Activated effector memory CD4-positive, alpha-beta T cell treated with anti-CD3 and anti-CD28 coated beads, Interleukin-2, amount 50 U/mL, for 16 hours (primary cell): ENCODE results near the gene GSTM2.

Experiments
- DNase-seq: peaks from one replicate; pipeline ENCODE4 v3.0.0-alpha.2; 2020

GSTM2 gene

DNA sequence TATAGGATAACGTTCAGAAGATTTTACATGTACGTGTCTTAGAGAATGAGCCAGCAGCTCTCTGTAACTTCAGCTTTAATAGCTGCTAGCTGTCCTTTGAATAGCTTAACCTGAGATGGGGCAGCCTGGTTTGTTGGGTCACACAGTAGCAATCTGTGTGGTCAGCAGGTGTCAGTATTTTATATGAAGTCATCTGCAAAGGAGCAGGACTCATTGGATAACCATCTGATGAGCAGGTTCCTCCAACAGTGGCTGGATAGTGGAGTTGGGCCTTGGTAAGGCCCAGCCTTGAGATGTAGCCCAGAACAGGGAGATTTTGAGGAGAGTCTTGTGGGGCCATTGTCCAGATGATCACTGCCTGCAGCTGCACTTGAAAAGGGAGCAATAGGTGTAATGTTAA is 50.6 kb downstream of the GSTM2 start:
- no peak for DNase-seq

GRCh38 chr1:109719337-109719837 is 51.5 kb downstream of the GSTM2 start:
- DNase-seq, result no peak

DNA sequence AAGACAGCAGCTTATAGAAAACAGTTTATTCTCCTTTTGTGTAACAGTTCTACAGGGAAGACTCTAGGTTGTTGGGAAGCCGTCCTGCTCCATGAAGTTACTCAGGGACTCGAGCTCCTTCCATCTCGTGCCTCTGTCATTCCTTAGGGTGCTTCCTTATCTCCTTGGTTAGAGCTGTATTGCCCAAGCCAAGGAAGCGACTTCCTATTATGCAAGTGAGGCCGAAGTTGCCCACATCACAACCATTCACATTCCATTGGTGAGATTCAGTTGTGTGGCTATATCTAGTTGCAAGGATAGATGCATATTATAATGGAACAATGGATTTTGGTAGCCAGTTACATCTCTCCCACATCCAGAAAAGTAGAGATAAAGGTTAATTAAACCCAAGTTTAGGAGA is 53.2 kb downstream of the GSTM2 start:
- DNase-seq, result no peak

DNA sequence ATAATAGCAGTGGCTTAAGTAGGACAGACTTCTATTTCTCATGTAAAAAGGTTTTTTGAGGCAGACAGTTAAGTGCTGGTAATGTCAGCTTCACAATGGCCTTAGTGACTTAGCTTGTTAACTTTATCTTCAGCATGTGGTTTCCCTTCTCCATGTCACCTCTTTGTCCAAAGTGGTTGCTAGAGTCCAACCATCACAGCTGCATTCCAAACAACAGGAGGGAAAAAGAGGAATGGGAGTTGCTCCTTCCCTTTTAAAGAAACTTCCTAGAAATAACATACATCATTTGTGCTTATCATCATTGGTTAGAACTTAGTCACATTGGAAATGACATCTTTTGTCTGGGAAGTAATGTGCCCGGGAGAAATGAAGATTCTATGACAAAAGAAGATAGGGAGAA is 54.1 kb downstream of the GSTM2 start:
- DNase-seq, result no peak

GRCh38 chr1:109722908-109723691 is 55.2 kb downstream of the GSTM2 start:
- DNase-seq, result no peak
